Measurements from ENCODE around the gene PARD3.

Gene PARD3

DNA sequence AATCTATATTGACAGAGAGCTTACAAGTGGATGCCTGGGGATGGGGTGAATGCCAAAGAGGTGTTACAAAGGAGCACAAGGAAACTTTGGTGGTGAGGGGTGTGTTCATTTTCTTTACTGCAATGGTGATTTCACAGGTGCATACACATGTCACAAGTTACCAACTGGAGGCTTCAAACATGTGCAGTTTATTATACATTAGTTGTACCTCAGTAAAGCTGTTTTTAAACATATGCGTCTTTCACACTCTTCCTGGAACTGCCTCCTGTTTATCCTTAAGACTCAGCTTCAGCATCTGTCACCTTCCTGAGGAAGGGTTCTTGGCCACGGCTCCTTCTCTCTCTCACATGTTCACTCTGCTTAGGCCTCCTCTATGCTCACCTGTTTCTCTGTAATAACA is 731.5 kb downstream of the PARD3 start:
- no peak overlapping the region for H3K9ac ChIP-seq
- H3K79me2 ChIP-seq, result no peaks in the 10 kb centered on the region
- H3K36me3 ChIP-seq (ENCODE audit: control insufficient read depth, insufficient read depth, low read length), result no peaks in the 10 kb centered on the region
- no peaks in the 10 kb centered on the region for H3K9me3 ChIP-seq (ENCODE audit: control insufficient read depth, low read length)
- TF ChIP-seq CTCF (IDR thresholded peaks at IDR 0.05), result no peak
- H3K27ac ChIP-seq, result no peak overlapping the region
- no peaks in the 10 kb centered on the region for H3K4me1 ChIP-seq
- no peaks in the 10 kb centered on the region for H3K27me3 ChIP-seq (ENCODE audit: control insufficient read depth, insufficient read depth, low read length)
- no peak overlapping the region for H3K4me3 ChIP-seq (ENCODE audit: low read depth, low read length)
- no peak overlapping the region for H3K4me2 ChIP-seq (ENCODE audit: low read length)
- H2AFZ ChIP-seq, result no peak overlapping the region

DNA sequence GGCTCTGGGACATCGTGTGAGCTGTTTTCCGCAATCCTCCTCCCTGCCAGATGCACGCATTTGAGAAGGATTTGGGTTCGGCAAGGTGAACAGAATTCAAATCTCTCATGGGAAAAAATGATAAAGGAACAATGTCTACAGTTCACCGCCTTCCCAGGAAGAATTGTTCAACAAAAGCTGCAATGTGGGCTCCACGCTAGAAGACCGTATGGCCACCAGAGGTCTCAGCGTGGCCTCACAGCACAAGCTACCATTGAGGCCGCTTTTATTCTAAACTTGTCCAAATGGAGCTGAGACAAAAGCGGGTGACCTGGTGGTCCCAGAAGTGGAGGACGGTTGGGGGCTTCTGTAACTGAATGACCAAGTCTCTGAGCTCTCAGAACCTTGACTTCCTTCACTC is 733.1 kb downstream of the PARD3 start:
- Histone ChIP-seq H3K9ac (no peak overlapping the region), H3K27me3 (ENCODE audit: control insufficient read depth, insufficient read depth, low read length) (no peaks in the 10 kb centered on the region), H3K79me2 (no peaks in the 10 kb centered on the region), H3K36me3 (ENCODE audit: control insufficient read depth, insufficient read depth, low read length) (no peaks in the 10 kb centered on the region), H3K9me3 (ENCODE audit: control insufficient read depth, low read length) (no peaks in the 10 kb centered on the region), H2AFZ (no peak overlapping the region), H3K4me1 (no peaks in the 10 kb centered on the region), H3K4me3 (ENCODE audit: low read depth, low read length) (no peak overlapping the region), H3K4me2 (ENCODE audit: low read length) (no peak overlapping the region), H3K27ac (no peak overlapping the region)
- TF ChIP-seq CTCF (IDR thresholded peaks at IDR 0.05), result no peak

DNA sequence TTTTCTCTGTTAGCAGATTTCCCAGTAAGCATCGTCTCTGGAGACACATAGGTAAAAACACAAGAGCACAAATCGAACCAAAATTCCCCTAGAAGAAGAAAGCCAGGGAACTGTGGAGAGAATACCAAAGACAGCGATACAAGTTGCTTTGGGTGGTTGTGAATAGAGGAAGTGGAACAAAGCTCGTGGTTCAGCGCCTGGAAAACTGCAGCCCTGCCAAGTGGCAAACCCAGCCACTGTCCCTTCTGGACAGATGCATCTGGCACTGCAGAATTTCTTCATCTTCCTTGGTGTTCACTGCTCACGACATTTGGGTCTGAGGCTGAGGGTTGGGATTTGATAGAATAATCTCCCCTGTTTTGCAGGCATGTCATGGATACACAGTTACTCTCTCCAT is 733.8 kb downstream of the PARD3 start:
- no peak for TF ChIP-seq CTCF (IDR thresholded peaks at IDR 0.05)
- Histone ChIP-seq H3K27me3 (ENCODE audit: control insufficient read depth, insufficient read depth, low read length) (no peaks in the 10 kb centered on the region), H3K4me2 (ENCODE audit: low read length) (no peak overlapping the region), H3K27ac (no peak overlapping the region), H2AFZ (no peak overlapping the region), H3K9ac (no peak overlapping the region), H3K4me3 (ENCODE audit: low read depth, low read length) (no peak overlapping the region), H3K4me1 (no peaks in the 10 kb centered on the region), H3K79me2 (no peaks in the 10 kb centered on the region), H3K9me3 (ENCODE audit: control insufficient read depth, low read length) (no peaks in the 10 kb centered on the region), H3K36me3 (ENCODE audit: control insufficient read depth, insufficient read depth, low read length) (no peaks in the 10 kb centered on the region)

DNA sequence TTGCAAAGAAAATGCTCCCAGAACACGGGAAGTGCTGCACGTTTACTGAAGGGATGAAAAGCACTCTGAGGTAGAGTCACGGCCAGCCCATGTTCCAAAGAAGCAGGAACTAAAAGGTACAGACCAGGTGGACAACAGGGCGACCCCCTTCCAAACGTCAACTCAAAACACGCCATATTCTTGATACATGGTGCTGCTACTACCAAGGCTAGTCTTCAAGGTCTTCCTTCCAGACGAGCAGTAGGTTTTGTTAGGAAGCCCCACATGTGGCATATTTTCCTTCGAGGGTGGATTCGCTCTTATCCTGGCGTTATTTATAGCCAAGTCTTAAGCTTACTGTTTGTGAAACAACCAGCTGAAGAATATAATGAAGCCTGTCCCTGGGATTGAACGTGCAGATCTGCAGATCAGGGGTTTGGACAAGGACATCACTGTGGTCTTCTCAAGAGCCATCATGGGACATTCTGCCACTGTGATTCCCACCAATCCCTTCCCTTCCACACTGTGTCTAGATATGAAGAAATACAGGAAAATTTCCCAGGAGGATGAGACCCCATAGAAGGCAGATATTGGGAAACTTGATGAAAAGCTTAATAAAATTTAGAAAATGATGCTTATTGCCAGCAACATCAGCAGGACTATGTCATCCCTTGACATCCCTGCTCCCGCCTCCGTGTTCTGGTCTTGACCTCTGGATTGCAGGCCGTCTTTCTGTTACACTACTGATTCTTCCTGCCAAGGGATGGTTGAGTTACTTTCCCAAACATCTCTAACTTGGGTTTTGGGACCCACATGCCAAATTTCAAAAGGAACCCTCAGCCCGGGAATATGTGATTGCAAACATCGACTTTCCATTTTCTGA is 734.4 kb downstream of the PARD3 start:
- Histone ChIP-seq H3K36me3 (ENCODE audit: control insufficient read depth, insufficient read depth, low read length) (no peaks in the 10 kb centered on the region), H3K79me2 (no peaks in the 10 kb centered on the region), H3K27ac (no peak overlapping the region), H3K9ac (no peak overlapping the region), H3K4me2 (ENCODE audit: low read length) (no peak overlapping the region), H2AFZ (no peak overlapping the region), H3K4me3 (ENCODE audit: low read depth, low read length) (no peak overlapping the region), H3K4me1 (no peaks in the 10 kb centered on the region), H3K9me3 (ENCODE audit: control insufficient read depth, low read length) (no peaks in the 10 kb centered on the region), H3K27me3 (ENCODE audit: control insufficient read depth, insufficient read depth, low read length) (no peaks in the 10 kb centered on the region)
- TF ChIP-seq CTCF (IDR thresholded peaks at IDR 0.05), result no peak

Measured in parathyroid adenoma (tissue), 2 donors.